ENCODE data around the gene USP2.

The USP2 gene

DNA sequence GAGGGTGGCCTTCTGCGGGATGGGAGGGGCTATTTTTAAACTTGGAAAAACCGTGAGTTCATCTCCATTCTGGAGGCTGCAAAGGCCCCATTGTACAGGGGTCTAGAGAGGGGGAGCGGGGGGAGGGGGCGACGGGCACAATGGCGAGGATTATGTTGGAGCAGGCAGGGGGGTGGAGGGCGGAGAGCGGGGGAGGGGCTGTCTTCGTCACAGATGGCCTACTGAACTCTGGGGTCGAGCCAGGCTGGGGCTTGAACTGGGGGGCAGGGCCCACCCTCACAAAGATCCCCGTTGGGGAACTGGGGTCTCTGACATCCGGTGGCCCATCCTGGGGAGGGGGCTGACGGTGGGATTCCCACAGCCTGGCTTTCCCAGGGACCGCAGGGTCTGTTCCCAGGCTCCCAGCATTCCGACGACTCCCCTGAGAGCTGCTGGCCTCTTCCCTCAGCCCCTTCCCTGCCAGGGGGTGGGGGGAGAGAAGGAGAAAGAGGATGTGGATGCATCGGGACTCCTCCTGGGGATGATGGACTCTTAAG is 61.2 kb downstream of the USP2 start:
- FAIRE-seq: no peak

DNA sequence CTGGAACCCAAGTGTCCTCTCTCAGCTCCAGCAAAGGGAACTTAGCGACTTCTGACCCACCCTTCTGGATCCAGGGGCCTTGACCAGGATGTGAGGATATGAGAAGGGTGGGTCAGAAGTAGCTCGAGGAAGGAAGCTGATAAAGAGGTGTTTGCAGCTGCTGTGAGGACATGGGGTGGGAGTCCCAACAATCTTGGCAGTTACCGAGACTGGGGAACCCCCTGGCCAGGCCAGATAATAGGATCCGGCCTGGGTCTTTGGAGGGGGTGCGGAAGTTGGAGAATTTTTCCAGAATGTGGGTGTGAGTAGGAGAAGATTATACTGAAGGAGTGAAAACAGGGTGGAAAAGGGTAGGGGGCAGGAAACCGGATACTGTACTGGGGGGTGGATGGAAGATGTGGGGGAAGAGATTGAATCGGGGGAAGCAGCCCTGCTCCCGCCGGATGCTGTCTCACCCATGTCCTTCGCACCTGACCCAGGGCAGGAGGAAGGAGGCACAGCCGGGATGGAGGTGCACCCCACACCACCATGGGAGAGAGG is 61.7 kb downstream of the USP2 start:
- FAIRE-seq: no peak

DNA sequence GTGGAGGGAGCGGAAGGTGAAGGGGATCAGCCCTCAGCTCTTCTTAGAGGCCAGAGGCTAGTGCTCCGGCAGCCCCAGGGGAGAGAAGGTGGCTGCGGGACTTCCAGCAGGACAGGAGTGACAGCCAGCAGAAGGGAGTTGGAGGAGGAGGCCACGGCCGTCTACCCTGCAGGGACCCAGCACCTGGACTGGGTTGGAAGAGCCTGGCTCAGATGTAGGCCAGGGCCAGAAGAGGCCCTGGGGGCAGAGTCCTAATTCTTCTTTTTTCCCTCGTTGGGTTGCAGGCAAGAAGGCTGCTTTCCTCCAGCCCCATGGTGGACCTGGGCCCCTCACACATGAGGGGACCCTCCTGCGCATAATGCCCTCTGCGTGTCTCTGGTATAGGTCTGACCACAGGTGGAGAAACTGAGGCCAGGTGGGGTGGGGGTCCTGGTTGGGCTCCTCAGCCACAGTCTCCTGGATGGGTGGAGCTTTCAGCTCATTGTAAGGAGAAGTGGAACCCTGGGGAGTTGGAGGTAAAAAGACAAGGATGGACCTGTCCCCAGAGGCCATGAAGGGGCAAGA is 62.3 kb downstream of the USP2 start:
- no peak for FAIRE-seq

DNA sequence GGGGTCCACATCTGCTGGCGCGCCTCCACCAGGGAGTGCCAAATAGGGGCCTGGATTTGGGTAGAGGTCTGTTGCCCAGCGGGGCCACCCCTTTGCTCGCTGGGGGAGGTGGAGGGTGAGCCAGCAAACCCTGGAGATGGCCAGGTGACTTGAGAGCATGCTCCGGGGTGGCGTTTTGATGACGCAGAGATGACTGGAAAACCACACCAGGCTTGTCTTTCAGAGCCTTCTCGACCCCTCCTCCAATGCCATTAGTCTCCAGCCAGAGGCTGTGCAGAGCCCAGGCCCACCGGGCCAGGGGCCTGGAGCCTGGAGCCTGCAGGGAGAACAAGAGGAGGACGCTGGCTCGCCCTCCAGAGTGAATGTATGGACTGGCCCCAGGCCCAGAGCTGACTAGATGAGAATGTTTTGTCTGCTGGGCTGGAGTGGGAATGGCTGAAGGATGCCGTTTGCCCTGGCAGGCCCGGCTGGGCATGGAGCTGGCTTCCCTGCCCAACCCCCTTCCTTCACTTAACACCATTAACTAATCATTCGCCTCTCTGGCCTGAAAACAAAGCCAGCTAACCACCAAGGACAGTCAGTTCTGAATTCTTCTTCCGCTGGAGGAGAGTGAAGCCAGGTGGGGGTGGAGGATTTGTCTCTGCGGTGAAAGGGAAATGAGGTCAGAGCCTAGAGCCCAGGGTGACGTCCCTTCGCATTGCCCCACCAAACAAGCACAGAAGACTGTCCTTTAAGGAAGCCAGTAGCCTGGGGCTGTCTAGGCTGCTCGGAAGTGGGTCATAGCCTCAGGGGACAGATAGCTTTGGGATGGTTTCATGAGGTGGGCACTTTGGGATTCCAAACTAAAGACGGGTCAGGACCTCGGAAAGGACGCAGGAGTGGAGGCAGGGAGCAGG is 63.0 kb downstream of the USP2 start:
- FAIRE-seq: no peak

DNA sequence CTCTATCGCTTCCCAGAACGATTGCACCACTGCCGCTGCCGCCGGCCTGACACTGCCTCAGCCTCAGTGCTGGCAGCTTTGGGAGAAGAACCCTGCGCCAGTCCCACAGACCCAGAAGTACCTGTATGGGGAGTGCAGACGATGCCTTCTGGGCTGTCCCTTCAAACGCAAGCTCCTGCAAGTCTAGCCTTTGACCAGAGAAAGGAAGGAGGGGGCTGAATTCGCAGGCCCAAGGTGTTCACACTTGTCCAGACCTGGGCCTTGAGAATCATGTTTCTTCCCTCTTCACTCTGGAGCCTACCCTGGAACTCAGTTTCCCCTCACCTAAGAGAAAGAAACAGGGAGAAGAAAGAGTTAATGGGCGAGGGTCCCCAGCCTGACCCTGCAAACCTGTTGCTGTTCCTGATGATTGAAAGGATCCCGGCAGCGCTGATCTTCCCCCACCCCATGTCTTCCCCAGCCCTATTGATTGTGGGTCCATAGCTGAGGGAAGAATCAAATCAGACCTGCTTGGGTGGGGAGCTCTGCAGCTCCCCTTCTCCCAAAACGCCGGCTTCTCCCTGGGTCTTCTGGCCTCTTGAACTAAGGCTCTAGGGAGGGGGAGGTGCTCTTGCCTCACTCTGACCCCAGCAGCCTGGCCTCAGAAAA is 63.8 kb downstream of the USP2 start:
- FAIRE-seq: no peak

DNA sequence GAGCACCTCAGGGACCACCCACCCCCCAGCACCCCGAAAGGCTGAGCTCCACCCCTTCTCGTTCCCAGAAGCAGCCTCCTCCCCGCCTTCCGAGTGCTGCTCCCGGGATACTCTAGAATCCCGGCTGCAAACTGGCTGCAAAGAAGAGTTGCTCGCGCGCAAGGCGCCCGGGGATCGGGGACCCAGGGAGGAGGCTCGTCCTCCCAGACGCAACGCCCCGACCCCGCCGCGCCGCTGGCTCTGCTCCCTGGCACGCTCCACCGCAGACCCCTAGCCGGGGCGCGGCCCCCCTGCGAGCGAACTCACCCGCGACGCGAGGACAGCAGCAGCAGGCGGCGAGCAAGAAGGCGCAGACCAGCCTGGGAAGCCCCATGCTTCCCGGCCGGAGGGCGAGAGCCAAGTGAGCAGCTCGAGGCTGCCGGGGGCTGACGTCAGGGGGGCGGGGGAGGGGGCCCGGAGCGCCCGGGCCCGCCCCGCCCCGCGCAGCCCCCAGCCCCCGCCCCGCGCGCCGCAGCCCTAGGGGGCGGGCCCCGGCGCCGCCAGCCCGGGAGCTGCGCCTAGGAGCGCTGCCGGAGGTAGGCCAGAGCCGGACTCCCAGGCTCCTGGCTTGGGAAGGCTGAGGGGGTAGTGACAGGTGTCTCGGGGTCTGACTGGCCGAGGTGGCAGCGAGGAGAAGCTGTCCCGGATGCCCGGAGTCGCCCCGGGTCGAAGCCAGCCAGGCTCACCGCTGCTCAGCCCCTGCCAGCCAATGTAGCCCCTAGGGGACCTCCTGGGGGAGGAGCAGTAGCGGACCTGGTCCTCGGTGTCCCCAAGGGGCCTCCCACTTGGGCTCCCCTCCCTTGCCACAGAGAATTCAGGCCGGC is 64.5 kb downstream of the USP2 start, which contains the start of gene MCAM:
MCAM (minus strand) TSS at position 402 of the 863 bp plus-strand sequence; CDS start at position 373, 29 bp downstream.
- FAIRE-seq: no peak

DNA sequence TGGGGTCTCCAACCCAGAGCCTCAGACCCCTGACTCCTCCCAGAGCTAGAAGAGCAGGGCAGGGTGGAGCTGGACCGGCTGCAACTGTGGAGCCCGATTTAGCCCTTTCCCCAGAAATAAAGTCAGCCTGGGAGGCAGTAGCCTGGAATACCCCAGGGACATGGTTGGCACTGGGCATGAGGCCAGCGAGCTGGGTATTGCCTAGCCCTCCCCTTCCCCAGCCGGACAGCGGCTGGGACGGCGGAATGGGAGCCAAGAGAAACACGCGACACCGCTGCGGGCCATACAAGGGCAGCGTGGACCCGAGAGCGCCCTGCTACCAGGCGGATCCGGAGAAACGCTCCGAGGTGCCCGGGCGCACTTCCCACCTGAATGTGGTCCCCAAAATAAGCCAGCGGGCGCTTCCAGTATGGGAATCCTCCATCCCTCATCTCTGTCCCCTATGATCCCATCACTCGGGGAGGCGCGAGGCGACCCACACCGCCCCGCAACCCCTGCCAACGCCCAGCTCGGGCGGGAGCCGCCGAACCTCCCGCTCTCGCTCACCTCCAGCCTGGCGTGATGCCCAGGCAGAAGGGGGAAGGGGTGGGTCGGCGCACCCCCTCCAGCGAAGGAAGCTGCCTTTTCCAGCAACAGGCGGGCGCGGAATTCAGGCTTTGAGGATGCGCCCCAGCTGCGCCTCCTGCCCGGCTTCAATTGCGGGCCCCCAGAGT is 65.3 kb downstream of the USP2 start:
- no peak for FAIRE-seq

DNA sequence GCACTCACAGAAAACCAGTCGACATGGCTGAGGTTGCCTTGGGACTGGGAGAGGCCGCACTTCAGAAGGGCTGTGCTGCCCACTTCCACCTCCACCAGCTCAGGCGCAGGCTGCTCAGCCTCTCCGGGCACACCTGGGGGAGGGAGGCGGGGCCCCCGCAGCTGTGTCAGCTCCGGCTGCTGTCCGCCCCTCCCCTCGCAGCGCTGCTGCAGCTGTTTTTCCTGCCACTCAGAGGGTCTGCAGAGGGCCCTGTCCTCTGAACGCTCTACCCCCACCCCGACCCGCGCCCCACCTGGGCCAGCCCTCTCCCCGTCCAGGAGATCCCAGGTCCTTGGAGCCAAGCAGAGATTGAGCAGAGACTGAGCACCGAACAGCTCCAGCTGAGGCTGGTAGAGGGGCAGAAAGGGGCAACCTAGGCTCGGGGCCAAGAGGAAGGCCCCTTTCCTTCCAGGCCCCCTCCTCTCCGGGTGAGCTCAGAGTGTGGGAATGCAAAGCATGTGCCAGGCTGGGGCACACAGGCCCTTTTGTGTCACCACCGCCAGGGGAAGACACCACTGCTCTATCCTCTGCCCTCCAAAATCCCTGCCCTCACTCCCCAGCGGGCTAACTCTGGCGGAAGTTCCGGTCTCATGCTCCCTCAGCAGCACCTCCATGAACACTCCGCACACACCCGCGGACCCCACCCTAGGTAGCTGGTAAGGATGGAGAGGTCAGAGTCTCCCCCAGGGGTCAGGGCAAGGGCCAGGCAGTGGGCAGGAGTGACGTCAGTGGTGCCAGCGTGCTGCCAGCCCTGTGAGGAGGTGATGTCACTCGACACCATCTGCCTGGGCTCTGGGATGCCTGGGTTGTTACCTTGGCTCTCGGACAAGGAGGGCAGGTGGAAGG is 66.1 kb downstream of the USP2 start:
- FAIRE-seq: no peak

DNA sequence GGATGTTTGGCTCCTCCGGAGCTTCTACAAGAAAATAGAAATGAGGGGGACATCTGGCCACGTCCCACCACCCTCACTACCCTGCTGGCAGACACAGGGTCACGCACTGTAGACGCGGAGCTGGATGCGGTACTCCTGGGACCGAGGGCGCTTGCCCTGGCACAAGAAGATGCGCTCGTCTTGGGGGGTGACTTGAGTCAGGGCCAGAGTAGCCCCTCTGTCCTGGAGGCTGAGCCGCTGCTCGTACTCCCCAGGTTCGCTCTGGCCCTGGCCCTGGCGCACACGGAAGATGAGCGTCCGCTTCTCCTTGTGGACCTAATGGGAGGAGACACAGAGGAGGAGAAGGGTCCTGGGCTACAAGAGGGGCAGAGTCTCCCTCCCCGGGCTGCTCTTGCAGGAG is 66.8 kb downstream of the USP2 start:
- FAIRE-seq: no peak

DNA sequence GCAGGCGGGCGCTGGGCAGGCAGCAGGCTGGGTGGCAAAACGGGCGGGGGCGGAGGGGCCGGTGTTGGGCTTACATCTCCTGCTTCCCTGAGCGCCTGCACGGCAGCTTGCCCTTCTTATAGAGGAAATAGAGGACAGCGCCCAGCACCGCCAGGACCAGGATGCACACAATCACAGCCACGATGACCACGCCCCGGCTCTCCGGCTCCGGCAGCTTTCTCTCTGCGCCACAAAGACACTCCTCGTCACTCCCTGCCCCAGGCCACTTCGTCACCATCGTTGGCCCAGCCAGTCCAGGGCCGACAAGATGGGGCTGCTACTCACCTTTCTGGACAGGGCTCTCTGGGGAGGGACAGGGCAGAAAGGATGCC is 70.8 kb downstream of the USP2 start:
- no peak for FAIRE-seq

DNA sequence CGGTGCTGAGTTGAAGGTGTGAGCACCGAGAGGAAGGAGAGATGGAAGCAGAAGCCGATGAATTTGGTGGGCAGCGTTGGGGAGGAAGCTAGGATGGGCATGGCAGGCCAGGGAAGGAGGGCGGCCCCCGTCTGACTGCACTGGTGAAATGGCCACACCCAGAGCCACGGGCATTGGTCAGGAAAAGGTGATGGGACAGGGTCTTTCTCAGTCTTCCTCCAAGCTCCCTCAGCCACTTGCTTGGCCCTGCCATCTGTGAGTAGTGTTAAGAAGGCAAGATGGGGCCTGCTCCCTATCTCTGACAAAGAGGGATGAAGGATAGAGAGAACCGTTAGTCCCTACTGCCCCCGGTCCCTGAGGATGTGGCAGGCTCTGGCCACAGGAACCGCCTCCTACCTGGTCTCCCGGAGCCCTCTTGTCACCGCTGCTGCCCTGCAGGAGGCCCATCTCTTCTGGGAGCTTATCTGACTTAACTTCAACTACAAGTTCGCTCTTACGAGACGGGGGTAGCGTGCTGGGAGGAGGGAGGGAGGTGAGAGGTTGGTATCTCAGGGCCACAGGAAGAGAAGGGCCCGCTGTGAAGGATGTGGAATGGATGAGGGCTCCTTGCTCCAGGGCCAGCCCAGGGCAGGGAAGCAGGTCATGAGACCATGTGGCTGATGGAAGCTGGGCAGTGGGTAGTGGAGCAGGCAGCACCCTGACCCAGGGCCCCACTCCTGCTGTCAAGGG is 71.4 kb downstream of the USP2 start:
- FAIRE-seq: no peak

DNA sequence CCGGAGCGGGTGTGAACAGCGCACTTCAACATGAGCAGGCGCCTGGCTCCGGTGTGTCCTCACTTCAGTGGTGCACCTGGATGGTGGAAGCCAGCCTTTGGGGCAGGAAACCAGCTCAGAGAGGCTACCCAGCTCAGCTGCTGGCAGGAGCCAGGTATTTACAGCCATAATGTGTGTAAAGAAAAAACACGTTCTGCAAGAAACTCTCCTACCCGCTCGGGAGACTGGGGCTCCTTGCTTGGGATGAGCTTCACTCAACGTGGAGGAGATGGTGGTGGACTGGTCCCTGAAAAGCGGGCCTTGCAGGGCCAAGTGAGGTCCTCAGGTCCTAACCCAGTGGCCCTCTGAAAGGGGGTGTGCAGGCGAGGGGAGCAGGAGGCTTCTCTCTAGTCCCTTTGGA is 72.1 kb downstream of the USP2 start:
- FAIRE-seq: no peak

DNA sequence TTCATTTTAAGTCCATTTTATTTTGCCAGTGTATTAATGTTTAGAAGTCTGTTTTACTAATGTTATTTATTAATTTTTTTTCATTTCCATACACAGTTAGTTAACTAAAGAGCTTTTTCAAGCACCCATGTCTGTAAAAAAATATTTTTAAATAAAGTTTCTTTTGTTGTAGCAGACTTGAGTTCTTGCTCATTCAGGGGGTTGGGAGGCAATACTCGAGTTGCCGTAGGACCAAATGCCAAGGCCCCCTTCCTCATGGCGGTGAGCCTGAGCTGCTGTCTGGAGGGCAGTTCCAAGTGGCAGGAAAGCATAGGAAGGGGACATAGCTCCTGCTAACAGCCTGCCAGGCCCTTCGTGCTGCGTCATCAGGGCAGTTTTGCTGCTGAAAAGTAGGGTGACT is 73.5 kb downstream of the USP2 start:
- no peak for FAIRE-seq

DNA sequence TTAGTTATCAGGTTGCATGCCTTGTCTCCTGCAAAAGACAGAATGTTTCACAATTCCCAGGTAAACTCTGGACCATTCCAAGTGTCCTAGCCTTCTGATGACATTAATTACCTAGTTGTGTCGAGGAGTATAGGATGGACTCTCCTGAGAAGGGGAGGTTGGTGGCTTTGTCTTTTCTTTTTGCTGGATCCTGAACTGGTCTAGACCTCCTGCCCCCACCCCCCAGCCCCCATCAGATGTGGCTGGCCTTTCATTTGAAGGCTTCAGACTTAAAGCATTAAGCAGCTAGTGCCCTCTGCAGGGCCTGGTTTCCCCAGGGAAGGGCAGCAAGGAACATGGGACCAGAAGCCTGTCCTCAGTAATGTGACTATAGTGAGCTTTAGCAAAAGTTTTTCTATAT is 74.3 kb downstream of the USP2 start:
- no peak for FAIRE-seq

DNA sequence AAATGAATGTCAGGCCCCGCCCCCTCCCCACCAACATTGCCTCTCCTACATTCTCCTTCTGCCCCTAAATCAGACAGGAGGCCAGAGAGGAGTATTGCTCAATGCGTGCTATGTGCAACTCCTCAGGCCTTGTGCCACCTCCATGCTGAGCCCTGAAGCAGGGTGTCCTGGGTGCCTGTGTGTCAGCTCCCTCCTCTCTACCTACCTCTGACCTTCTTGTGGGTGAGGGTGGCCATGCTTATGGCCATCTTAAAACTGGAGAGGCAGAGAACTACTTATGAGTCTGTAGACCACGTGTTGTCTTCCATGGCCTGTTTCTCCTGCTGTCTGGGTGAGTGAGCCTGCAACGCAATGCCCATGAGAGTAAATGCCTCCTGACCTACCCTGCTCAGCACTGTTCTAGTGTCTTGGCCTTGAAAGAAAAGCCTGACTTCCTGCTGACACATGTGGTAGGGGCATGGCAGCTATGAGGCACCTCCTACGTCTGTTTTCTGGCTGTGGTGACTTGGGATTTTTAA is 75.1 kb downstream of the USP2 start:
- FAIRE-seq: no peak

DNA sequence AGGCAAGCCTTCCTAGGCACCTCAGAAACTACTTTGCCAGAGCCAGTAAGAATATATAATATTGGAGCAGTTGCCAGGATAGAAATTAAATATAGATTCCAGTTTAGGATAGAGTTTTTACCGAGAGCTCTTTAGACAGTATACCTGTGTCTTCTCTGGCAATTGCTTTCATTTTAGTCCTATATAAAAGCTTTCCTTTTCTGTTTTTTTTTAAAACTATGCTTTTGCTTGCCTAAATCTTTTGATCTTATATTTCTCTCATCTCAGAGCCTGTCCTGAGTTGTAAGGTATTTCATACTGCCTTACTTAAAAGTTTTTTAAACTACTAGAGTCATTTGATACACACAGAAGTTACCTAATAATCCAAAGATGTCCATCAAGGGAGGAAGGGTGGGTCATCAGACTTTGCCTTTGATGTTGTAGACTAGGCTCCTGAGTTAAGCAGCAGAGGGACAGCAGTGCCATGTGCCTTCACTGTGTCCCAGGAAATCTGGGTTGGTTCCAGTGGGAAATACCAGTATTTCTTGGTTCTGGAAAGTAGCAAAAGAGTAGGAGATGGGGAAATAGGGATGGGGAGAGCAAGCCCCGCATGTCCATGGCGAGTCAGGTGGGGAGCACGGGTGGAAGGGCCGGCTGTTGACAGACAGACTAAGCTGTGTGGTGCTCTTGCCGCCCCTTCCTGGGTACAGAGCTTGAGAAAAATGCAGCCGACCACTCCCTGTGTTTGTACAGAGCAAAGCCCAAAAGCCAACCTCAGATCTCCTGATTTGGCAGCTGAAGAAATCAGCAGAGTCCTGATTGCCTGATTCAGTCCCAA is 75.7 kb downstream of the USP2 start:
- no peak for FAIRE-seq
